GM18517 (cell line): Measurements from ENCODE around the gene PAX7.
"Not testable (repeated sequence)": the region's sequence is repeated elsewhere in the genome, so short reads cannot be mapped to it uniquely, and the experiment has no call there.

Source experiments
- ATAC-seq: cut with Tn5 transposase; IDR thresholded peaks from one replicate; pipeline ENCODE4 v1.9.1; 2021; ENCODE audit warnings: mild to moderate bottlenecking, moderate library complexity; ENCODE audit not compliant: unreplicated experiment

Gene PAX7

DNA sequence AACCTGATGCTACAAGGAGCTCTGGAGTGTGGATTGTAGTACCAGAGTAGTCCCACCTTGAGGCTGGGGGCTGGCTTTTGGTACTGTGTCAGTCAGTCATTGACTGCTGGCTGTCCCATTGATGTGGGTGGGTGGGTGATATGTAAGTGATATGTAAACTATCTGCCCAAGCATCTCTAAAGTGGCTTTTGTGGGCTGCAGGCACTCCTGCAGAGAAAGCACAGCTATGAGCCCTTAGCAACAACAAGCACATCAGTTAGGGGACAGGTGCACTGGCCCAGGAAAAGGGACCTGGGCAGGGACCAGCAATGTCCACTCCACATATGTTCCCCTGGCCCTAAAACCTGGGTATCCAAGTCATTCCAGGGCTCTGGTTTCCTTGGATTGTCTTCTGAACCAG is 118.9 kb downstream of the PAX7 start:
- no peak for ATAC-seq

DNA sequence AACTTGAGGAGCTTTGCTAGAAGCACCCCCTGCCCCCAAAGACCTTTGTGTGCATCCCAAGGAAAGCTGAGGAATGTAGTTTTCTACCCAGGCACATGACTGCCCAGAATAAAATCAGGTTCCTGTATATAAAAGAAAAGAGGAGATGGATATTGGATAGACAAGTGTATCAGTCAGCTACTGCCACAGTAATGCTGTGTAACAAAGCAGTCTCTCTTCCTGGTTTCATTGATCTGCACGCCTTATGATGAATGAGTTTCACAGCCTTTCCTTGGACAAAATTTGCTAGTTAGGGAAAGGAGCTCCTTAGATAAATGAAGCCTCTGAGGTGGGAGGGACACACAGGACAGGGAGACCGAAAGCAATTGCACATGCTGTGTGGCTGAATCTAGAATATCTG is 120.0 kb downstream of the PAX7 start:
- no peak for ATAC-seq

DNA sequence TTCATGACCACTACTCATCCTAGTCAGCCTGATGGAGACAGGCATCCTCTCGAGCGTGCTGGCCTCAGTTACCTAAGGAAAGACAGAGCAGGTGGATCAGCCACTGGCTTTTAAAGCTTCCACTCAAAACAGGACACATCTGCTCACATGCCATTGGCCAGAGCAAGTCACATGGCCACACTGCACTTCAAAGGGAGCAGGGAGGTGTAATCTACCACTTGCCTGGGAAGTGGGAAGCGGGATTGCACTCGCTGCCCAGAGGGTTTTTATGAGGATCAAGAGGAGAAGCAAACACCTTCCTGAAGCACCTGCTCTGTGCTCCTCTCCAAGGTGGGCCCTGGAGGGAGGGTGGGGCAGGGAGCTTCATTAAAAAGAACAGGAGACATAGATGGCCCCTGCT is 120.8 kb downstream of the PAX7 start:
- ATAC-seq = no peak

DNA sequence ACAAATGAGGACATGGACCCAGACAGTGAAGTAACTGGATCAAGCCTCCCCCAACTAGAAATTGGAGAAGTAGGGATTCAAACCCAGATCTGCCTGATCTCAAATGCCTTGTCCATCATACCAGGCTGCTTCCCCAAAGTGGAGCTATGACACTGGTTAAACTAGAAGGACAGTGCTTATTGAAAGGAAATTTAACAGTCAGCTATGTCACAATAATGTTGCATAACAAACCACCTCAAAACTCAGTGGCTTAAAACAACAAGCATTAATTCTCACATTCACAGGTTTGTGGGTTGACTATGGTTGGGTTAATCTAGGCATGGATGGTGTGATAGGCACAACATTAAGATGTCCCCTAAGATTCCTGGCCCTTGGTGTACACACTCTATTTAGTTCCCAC is 121.8 kb downstream of the PAX7 start:
- no peak for ATAC-seq

DNA sequence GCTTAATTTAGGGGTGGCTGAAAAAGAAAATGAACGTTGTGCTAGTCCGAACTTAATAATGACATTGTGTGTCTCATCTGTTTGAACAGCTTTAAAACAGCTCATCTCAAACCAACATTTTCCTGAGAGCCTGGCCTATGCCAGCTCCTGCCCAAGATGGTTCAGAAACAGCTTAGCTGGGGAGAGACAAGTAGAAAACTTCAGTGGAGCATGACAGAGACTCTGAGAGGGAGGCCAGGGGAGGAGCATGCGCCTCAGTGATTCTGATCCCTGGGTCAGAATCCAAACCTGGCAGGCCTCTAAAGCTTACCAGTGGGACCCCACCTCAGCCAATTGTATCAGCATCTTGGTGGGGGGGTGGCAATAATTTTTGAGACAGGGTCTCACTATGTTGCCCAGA is 129.5 kb downstream of the PAX7 start:
- no peak for ATAC-seq

DNA sequence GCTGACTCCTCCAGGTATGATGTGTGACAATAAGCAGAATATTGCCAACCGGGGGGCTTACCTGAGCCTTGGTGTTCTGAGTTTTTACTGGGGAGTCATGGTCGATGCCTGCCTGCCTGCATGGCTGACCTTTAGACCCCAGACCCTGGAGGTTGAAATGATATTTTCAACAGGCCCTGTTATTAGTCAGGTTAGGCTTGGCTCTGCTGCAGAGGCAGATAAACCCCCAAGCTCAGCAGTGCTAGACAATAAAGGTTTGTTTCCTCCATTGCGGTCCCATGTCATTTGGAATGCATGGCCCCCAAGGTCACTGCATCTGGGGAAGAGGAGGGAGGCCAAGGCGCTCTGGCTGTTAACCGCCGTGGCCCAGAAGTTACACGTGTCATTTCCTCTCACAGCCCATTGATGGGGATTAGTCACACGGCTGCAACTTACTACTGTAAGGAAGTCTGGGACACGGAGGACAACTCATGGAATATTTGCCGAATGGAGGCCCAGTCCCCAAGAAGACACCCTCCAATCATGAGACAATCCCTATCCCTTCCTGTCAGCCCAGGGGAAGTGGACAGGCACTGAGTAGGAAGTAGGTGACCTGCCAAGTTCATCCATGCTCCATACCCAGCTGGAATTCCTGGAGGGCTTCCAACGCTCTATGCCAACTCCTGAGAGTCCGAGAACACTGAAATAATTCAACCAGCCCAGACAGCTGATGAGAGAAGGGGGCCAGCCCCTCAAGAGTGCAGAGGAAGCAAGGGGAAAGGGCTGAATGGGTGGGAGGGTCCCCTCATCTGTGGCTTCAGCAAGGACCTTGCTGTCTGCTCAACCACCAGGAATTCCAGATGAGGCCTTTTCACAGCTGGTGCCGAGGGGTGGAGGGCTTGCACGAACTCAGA is 131.5 kb downstream of the PAX7 start:
- ATAC-seq = no peak

DNA sequence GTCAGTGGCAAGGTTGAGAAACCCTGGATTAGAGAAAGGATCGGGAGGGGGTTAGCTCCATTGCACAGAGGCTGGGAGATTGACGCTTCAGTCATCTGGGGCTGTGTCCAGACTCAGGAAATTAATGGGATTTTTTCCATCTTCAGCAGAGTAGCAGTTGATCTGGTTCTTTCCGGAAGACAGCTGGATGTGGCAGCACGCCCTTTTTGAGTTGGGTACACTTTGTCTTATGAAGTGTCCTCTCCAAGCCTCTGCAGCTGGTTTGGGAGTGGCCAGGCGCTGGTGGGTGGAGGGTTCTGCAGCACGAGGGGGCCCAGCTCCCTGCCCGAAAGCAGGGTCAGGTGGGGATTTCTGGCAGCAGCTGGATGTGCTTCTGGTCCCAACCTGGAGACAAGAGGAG is 133.7 kb downstream of the PAX7 start:
- ATAC-seq = no peak

DNA sequence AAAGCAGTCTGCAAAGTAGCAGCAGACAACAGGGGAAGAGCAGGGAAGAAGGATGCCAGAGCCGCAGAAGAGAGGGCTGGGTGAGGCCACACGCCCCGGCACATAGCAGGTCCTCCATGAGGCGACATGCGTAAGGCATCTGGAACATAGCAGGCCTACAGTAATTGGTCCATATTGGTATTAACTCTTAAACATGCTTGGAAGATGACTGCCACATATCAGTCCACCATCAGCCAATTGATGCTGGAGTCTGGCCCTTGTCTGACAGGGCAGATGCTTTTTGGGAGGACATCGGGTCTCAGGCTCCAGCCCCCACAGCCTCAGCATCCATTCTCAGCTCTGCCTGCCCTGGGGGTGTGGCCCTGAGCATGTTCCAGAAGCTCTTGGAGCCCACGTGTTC is 135.1 kb downstream of the PAX7 start:
- no peak for ATAC-seq

DNA sequence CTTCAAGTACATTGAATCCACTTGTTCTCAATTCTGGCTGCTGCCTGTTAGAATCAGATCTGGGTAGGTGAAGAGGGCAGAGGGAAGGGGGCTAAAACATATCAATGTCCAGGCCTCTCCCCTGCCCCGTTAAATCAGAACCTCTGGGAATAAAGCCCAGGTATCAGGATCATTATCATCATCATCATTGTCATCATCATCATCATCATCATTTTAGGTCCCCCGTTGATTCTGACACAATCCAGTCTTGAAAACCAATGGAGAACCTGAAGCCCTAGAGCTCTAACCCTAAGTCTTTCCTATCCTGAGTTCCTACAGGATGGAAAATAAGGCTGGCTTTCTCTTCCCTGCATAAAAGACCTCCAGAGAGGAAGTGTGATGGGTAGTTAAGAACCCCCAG is 135.7 kb downstream of the PAX7 start:
- no peak for ATAC-seq

DNA sequence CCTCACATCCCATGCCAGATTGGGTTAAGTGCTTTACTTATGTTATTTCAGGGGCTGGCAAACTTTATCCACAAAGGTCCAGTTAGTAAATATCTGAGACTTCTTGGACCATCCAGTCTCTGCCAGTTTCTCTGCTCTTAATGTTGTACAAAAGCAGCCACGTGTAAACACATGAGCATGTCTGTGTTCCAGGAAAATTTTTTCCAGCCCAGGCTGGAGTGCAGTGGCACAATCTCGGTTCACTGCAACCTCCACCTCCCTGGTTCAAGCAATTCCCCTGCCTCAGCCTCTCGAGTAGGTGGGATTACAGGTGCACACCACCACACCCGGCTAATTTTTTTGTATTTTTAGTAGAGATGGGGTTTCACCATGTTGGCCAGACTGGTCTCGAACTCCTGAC is 136.9 kb downstream of the PAX7 start:
- not testable (repeated sequence) for ATAC-seq

DNA sequence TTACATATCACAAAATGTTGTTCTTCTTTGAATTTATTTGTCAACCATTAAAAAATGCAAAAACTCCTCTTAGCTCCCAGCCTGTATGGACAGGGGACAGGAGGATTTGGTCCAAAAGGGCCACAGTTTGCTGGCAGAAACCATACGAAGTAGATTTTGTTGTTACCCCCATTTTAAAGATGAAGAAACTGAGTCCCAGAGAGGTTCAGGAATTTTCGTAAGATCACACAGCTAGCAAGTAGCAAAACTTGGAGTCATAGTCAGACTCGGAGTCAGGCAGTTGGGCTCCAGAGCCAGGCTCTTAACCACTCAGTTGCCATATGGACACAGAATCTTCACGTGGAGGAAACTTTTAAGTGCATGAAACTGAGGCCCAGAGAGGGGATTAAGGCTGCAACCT is 137.4 kb downstream of the PAX7 start:
- ATAC-seq = no peak

DNA sequence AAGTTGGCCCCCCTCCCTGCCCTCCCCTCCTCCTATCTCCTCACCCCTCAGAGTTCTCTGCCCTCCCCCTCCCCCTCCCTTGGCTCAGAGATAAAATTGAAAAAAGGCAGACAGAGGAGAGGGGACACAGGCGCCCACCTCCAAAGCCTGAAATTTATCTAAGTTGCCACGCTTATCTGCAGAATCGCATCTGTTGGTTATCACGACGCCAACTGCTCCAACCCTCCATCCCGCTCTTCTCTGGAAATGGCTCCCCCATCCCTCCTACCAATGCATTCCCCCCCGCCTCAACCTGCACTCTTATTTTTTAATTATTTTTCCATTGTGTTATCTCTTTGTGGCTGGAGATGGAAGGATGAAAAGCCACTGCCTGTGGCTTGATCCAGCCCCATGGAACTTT is 138.5 kb downstream of the PAX7 start:
- no peak for ATAC-seq

DNA sequence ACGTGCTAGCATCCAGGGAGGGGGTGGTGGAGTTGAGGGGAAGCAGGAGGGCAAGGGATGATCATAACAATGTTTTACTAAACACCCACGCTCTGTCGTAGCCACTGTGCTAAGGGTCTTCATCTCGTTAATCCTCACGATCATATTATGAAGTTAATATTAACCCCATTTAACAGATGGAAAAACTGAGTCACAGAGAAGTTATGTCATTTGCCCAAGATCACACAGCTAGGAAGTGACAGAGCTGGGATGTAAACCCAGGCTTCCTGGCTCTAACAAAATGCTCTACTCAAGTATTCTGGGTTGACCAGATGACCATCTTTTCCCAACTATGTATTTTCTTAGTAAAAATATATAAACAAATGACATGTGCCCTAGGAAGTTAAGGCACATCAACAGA is 140.2 kb downstream of the PAX7 start:
- no peak for ATAC-seq

DNA sequence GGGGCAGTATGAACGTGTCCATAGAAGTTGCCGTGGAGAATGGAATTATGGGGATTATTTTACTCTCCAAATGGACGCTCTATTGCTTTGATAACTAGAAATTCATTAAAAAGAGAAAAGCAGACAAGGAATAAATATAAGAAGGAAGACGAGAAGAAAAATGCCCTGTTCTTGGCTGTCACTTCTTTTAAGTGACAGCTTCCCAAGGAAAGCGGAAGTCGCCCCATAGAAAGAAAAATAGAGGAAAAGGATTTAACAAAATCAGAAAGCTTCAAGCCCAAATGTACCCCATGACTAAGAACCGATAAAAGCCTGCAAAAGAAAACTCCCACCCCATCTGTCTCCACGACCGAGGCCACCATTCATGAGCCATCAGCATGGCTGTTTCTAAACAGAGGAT is 143.1 kb downstream of the PAX7 start:
- no peak for ATAC-seq

DNA sequence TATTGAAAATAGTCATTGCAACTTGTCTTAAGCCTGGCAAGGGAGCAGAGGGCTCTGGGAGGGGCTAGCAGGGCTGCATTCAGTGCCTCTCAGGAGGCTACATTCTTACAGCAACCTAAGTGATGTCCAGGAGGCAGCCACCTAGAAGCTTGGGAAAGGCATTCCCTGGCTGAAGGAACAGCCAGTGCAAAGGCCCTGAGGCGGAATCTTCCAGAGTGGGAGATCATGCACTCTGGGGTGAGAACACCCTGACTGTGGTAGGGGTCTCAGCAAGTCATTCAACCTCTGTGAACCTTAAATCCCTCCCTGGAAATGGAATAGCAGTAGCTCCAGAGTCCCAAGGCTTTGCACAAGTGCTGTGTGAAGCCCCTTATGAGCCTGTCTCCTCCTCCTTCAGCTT is 144.7 kb downstream of the PAX7 start:
- ATAC-seq = no peak

DNA sequence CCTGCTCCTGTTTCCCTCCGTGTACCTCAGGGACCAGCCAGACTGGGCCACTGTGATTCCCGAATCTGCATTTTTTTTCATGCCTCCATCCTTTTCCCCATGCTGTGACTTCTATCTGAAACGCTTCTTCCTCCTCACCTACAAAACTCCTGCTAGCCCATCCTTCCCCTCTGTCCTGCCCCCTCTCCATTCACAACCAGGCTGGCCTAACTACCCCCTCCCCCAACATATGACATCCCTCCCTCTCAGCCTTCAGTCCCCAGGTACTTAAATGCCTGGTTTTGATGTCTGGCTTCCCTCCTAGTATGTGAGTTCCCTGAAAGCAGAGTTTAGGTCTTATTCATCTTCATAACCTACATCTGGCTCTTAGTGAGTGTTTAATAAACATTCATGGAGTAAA is 146.1 kb downstream of the PAX7 start:
- no peak for ATAC-seq

DNA sequence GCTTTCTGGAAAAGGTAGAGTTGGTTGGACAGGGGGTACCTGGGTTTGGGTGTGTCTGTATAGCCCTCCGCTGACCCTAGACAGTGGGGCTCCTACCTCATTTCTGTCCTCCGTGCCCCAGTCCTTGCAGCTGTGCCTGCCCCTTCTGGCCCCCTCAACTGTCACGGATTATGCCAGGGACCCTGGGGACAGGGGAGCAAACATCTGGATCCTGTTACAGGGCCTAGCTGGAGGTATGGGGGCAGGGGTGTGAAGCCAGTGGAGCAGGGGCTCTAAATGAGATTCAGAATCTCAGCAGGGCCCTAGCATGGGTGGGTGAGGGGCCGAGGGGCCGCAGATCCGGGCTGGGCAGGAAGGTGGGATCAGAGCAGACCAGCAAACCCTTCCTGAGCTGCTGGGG is 147.8 kb downstream of the PAX7 start:
- no peak for ATAC-seq

DNA sequence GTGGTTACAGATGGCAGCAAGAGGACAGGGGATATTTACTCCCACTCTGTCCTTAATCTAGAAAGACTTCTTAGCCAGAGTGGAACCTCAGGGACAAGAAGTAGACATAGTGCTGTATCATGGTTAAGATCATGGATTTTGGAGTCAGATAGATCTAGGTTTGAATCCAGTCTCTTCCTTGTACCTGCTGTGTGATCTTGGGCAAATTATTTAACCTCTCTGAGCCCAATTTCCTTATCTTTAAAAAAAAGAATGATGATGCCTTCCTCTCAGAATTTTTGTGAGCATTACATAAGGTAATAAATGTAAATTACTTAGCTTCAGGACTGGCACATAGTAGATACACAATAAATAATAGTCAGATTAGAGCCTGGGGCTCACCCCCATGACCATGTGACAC is 150.4 kb downstream of the PAX7 start:
- no peak for ATAC-seq

DNA sequence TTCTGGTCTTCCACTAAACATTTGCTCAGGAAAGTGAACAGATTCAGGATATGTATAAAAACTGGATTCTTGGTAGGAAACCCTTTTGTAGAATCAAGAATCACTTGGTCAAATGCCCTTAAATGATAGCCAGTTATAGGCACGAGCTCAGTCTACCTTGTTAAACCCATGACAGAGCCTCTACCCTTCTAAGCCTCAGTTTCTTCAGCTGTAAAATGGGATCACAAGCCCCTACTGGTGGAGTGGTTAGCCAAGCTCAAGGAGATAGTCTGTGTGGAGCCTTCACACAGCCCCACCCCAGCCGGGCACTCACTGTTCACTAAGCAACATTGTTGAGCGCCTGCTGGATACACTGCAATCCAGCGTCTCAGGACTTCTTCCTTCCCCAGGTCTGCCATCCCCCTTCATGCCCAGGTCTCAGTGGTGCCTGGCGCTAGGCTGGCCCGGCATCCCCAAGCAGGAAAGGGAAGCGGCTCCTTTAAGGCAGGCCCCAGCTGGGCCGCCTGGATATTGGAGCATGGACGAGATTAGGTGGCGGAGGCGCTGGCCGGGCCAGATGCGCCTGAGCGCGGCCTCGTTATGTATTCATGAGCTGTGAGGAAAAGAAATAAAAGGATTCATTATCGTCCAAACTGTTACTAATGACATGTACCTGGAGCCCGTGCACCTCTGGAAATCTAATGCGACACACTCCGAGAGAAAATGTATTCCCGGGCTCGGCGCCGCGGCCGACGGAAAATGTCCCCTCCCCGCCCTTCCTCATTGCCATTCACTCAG is 153.2 kb downstream of the PAX7 start:
- ATAC-seq = no peak

DNA sequence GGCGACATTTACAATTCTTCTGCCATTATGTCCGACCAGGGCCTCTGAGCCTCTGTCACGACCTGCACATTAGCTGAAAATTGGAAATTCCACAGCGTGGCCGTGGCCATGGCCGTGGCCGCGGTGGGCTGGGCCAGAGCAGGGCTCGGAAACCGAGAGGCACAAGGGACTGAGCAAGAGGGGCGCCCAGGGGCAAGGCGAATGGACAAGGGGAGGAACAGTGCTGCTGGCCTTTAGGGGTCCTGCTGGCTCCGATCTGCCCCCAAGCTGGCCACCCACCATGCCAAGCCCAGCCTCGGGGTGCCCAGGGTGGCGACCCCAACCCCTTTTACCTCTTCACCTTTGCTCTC is 153.8 kb downstream of the PAX7 start:
- ATAC-seq = no peak

DNA sequence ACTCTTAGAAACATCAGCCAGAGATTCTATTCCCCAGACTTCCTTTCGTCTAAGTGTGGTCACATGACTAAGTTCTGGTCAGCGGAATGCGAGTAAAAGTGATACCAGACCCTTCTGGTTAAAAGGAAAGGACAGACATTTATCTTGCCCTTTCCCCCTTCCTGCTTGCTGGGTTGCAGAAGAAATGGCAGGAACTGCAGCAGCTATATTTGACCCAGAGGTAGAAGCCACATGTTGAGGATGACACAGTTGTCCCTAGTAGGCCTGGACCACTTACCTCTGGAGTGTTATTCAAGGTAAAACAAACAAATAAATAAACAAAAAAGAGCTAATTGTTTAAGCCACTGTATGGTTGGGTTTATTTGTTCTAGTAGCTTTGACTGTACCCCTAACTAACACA is 155.5 kb downstream of the PAX7 start:
- ATAC-seq = no peak

DNA sequence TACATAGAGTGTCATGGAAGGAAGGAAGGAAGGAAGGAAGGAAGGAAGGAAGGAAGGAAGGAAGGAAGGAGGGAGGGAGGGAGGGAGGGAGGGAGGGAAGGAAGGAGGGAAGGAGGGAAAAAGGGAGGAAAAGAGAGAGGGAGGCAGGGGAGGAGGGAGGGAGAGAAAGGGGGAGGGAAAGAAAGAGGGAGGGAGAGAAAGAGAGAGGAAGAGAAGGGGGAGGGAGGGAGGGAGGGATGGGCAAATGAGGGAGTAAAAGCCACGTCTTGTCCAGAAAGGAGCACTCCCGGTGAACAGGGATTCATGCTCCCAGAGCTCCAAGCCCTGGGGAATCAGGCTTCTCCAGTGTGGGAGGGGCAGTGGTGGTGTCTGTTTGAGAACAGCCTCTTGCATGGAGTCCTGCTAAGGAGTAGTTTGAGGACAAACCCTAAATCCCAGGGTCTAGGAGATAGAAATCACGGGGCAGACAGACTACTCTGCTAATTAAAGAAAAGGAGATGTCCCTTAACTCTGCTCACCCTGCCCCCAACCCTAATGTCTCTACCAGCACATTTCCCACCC is 157.3 kb downstream of the PAX7 start:
- ATAC-seq = no peak
